ENCODE data around the gene BEST2. TPM values are rescaled to one million over a fixed set of nuclear protein-coding genes. Genes with fewer than 3 reads are reported as not detected.

BEST2 gene
- total RNA-seq, 1 donor from 2014 or later, result 1.2 TPM

- no peak for DNase-seq (ENCODE audit: extremely low spot score in 2 of 2)
- Histone ChIP-seq H3K4me1 (peaks cover 11% of the 10 kb centered on the region), H3K27me3 (no peaks in the 10 kb centered on the region), H3K27ac (no peak overlapping the region), H3K9me3 (no peaks in the 10 kb centered on the region), H3K36me3 (peaks cover 0 to 7% of the 10 kb centered on the region in 2 donors), H3K4me3 (no peak overlapping the region)
- TF ChIP-seq, protein P1, sequence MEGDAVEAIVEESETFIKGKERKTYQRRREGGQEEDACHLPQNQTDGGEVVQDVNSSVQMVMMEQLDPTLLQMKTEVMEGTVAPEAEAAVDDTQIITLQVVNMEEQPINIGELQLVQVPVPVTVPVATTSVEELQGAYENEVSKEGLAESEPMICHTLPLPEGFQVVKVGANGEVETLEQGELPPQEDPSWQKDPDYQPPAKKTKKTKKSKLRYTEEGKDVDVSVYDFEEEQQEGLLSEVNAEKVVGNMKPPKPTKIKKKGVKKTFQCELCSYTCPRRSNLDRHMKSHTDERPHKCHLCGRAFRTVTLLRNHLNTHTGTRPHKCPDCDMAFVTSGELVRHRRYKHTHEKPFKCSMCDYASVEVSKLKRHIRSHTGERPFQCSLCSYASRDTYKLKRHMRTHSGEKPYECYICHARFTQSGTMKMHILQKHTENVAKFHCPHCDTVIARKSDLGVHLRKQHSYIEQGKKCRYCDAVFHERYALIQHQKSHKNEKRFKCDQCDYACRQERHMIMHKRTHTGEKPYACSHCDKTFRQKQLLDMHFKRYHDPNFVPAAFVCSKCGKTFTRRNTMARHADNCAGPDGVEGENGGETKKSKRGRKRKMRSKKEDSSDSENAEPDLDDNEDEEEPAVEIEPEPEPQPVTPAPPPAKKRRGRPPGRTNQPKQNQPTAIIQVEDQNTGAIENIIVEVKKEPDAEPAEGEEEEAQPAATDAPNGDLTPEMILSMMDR (IDR thresholded peaks at IDR 0.05), result no peak
- TF ChIP-seq POLR2A (IDR thresholded peaks at IDR 0.05) (no peak), POLR2AphosphoS5 (IDR thresholded peaks at IDR 0.05; ENCODE audit: insufficient read depth in 1 of 2, low read depth in 1 of 2) (no peak)
- intact Hi-C loops (cut with DNase I), result loop anchor here (5.0 kb wide), 1 partner anchor 35 kb away; the partner anchor contains the start of genes PRDX2 and THSD8
Measured at GRCh38 chr19:12767666-12768065, 16.1 kb downstream of the BEST2 start.

GRCh38 chr19:12769689-12770088 is 18.1 kb downstream of the BEST2 start:
- intact Hi-C loops (cut with DNase I), result loop anchor here (2.0 to 5.0 kb wide), 2 partner anchors 33 to 75 kb away; partner anchors contain the start of genes PRDX2 and THSD8
- H3K36me3 ChIP-seq, result no peaks in the 10 kb centered on the region
- TF ChIP-seq POLR2A (IDR thresholded peaks at IDR 0.05), result no peak
- TF ChIP-seq, protein P1 (IDR thresholded peaks at IDR 0.05), result no peak
- TF ChIP-seq POLR2AphosphoS5 (IDR thresholded peaks at IDR 0.05; ENCODE audit: insufficient read depth in 1 of 2, low read depth in 1 of 2), result no peak

GRCh38 chr19:12770922-12771321 is 19.3 kb downstream of the BEST2 start:
- Histone ChIP-seq H3K36me3 (no peaks in the 10 kb centered on the region), H3K4me1 (peaks cover 17% of the 10 kb centered on the region), H3K4me3 (no peak overlapping the region), H3K27ac (no peak overlapping the region), H3K9me3 (no peaks in the 10 kb centered on the region), H3K27me3 (no peaks in the 10 kb centered on the region)
- intact Hi-C loops (cut with DNase I), result loop anchor here (2.0 kb wide), 1 partner anchor 74 kb away; no protein-coding TSS in a partner anchor
- no peak for DNase-seq (ENCODE audit: extremely low spot score in 2 of 2)
- no peak for TF ChIP-seq POLR2A (IDR thresholded peaks at IDR 0.05)
- TF ChIP-seq, protein P1 (IDR thresholded peaks at IDR 0.05), result no peak
- TF ChIP-seq POLR2AphosphoS5 (IDR thresholded peaks at IDR 0.05; ENCODE audit: insufficient read depth in 1 of 2, low read depth in 1 of 2), result no peak

More at GRCh38 chr19:12769689-12770088, 18.1 kb downstream of the BEST2 start:
- no peaks in the 10 kb centered on the region for H3K27me3 ChIP-seq
- H3K4me3 ChIP-seq, result no peak overlapping the region
- peaks cover 15% of the 10 kb centered on the region for H3K4me1 ChIP-seq
- H3K27ac ChIP-seq, result no peak overlapping the region
- no peaks in the 10 kb centered on the region for H3K9me3 ChIP-seq
- no peak for DNase-seq (ENCODE audit: extremely low spot score in 2 of 2)

- Histone ChIP-seq H3K9me3 (no peaks in the 10 kb centered on the region), H3K4me1 (peaks cover 19% of the 10 kb centered on the region), H3K27ac (no peak overlapping the region), H3K27me3 (no peaks in the 10 kb centered on the region), H3K4me3 (no peak overlapping the region), H3K36me3 (no peaks in the 10 kb centered on the region)
- TF ChIP-seq, protein P1 (IDR thresholded peaks at IDR 0.05), result no peak
- TF ChIP-seq POLR2AphosphoS5 (IDR thresholded peaks at IDR 0.05; ENCODE audit: insufficient read depth in 1 of 2, low read depth in 1 of 2) (no peak), POLR2A (IDR thresholded peaks at IDR 0.05) (no peak)
- intact Hi-C loops (cut with DNase I), result no loop called here
- no peak for DNase-seq (ENCODE audit: extremely low spot score in 2 of 2)
Measured at GRCh38 chr19:12772323-12772722, 20.7 kb downstream of the BEST2 start.

GRCh38 chr19:12773571-12773970 is 22.0 kb downstream of the BEST2 start:
- no peak overlapping the region for H3K27ac ChIP-seq
- intact Hi-C loops (cut with DNase I), result no loop called here

More at GRCh38 chr19:12773571-12773970, 22.0 kb downstream of the BEST2 start:
- H3K4me1 ChIP-seq, result peaks cover 28% of the 10 kb centered on the region
- H3K9me3 ChIP-seq, result no peaks in the 10 kb centered on the region
- no peaks in the 10 kb centered on the region for H3K36me3 ChIP-seq
- H3K27me3 ChIP-seq, result no peaks in the 10 kb centered on the region
- no peak for DNase-seq (ENCODE audit: extremely low spot score in 2 of 2)
- no peak overlapping the region for H3K4me3 ChIP-seq
- TF ChIP-seq, protein P1 (IDR thresholded peaks at IDR 0.05), result no peak
- no peak for TF ChIP-seq POLR2AphosphoS5 (IDR thresholded peaks at IDR 0.05; ENCODE audit: insufficient read depth in 1 of 2, low read depth in 1 of 2)
- no peak for TF ChIP-seq POLR2A (IDR thresholded peaks at IDR 0.05)
